ENCODE results near the gene PRPF4.

GRCh38 chr9:113302792-113303418 lies 27.4 kb downstream of the PRPF4 start, which contains the start of gene RNF183:
- TF ChIP-seq, protein P1, sequence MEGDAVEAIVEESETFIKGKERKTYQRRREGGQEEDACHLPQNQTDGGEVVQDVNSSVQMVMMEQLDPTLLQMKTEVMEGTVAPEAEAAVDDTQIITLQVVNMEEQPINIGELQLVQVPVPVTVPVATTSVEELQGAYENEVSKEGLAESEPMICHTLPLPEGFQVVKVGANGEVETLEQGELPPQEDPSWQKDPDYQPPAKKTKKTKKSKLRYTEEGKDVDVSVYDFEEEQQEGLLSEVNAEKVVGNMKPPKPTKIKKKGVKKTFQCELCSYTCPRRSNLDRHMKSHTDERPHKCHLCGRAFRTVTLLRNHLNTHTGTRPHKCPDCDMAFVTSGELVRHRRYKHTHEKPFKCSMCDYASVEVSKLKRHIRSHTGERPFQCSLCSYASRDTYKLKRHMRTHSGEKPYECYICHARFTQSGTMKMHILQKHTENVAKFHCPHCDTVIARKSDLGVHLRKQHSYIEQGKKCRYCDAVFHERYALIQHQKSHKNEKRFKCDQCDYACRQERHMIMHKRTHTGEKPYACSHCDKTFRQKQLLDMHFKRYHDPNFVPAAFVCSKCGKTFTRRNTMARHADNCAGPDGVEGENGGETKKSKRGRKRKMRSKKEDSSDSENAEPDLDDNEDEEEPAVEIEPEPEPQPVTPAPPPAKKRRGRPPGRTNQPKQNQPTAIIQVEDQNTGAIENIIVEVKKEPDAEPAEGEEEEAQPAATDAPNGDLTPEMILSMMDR (conservative IDR thresholded peaks at IDR 0.05; ENCODE audit: low read length) = no peak
- no peak for TF ChIP-seq EZH2phosphoT487 (IDR thresholded peaks at IDR 0.05; ENCODE audit: borderline replicate concordance)
